GM19467 (cell line): Measurements from ENCODE around the gene SLC31A1.
"Not testable (repeated sequence)": the region's sequence is repeated elsewhere in the genome, so short reads cannot be mapped to it uniquely, and the experiment has no call there.

Experiments
- ATAC-seq: cut with Tn5 transposase; IDR thresholded peaks from one replicate; pipeline ENCODE4 v1.9.1; 2021; ENCODE audit warnings: mild to moderate bottlenecking, moderate library complexity; ENCODE audit not compliant: unreplicated experiment

SLC31A1 gene

GRCh38 chr9:113220467-113221002, 809 bp upstream of the SLC31A1 start:
- ATAC-seq, result no peak

GRCh38 chr9:113221800-113222481, 597 bp downstream of the SLC31A1 start:
- no peak for ATAC-seq

GRCh38 chr9:113222482-113222841, 1.1 kb downstream of the SLC31A1 start:
- ATAC-seq, result no peak

GRCh38 chr9:113223963-113224362, 2.6 kb downstream of the SLC31A1 start:
- ATAC-seq, result no peak

GRCh38 chr9:113227436-113227835, 6.1 kb downstream of the SLC31A1 start:
- ATAC-seq, result no peak

- no peak for ATAC-seq
These were observed 6.9 kb downstream of the SLC31A1 start for GRCh38 chr9:113228130-113228665.

- no peak for ATAC-seq
These were observed 10.4 kb downstream of the SLC31A1 start for GRCh38 chr9:113231701-113232100.

- not testable (repeated sequence) for ATAC-seq
These were observed 14.4 kb downstream of the SLC31A1 start for GRCh38 chr9:113235701-113236255.

GRCh38 chr9:113237026-113237425, 15.7 kb downstream of the SLC31A1 start:
- no peak for ATAC-seq

- ATAC-seq, result no peak
These were observed 17.0 kb downstream of the SLC31A1 start for GRCh38 chr9:113238202-113238858.

GRCh38 chr9:113238859-113239232, 17.5 kb downstream of the SLC31A1 start:
- no peak for ATAC-seq

- no peak for ATAC-seq
These were observed 19.8 kb downstream of the SLC31A1 start for GRCh38 chr9:113241161-113241560.

GRCh38 chr9:113244556-113244955, 23.2 kb downstream of the SLC31A1 start:
- ATAC-seq, result no peak

GRCh38 chr9:113245894-113246293, 24.6 kb downstream of the SLC31A1 start:
- ATAC-seq, result no peak

- no peak for ATAC-seq
These were observed 25.6 kb downstream of the SLC31A1 start for GRCh38 chr9:113246928-113247327.

GRCh38 chr9:113247640-113248039, 26.3 kb downstream of the SLC31A1 start:
- no peak for ATAC-seq

- not testable (repeated sequence) for ATAC-seq
These were observed 28.3 kb downstream of the SLC31A1 start for GRCh38 chr9:113249661-113250060.

- no peak for ATAC-seq
These were observed 29.5 kb downstream of the SLC31A1 start for GRCh38 chr9:113250807-113251206.

- no peak for ATAC-seq
These were observed 33.6 kb downstream of the SLC31A1 start for GRCh38 chr9:113254991-113255390.

GRCh38 chr9:113255438-113255837, 34.1 kb downstream of the SLC31A1 start:
- ATAC-seq, result no peak

- no peak for ATAC-seq
These were observed 36.5 kb downstream of the SLC31A1 start for GRCh38 chr9:113257863-113258262.

GRCh38 chr9:113258282-113258681, 36.9 kb downstream of the SLC31A1 start:
- no peak for ATAC-seq
